Activated CD8-positive, alpha-beta memory T cell treated with anti-CD3 and anti-CD28 coated beads, Interleukin-2, amount 50 U/mL, for 1 hour (primary cell): Measurements from ENCODE around the gene FLRT1.

ENCODE experiments used
- DNase-seq: peaks from one replicate; pipeline ENCODE4 v3.0.0-alpha.2; 2020; ENCODE audit errors: extremely low read depth

Gene FLRT1

DNA sequence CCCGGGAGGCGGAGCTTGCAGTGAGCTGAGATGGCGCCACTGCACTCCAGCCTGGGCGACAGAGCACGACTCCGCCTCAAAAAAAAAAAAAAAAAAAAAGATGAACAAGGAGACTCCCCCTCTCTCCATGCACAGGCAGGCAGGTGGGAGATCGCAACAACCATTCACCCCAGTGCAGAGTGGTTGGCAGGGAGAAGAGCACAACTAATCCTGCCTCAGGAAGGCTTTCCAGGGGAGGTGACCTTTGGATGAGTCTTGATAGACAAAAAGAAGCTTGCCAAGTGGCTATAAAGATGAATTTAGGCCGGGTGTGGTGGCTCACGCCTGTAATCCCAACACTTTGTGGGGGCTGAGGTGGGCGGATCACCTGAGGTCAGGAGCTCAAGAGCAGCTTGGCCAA lies 30.0 kb downstream of the FLRT1 start:
- no peak for DNase-seq

DNA sequence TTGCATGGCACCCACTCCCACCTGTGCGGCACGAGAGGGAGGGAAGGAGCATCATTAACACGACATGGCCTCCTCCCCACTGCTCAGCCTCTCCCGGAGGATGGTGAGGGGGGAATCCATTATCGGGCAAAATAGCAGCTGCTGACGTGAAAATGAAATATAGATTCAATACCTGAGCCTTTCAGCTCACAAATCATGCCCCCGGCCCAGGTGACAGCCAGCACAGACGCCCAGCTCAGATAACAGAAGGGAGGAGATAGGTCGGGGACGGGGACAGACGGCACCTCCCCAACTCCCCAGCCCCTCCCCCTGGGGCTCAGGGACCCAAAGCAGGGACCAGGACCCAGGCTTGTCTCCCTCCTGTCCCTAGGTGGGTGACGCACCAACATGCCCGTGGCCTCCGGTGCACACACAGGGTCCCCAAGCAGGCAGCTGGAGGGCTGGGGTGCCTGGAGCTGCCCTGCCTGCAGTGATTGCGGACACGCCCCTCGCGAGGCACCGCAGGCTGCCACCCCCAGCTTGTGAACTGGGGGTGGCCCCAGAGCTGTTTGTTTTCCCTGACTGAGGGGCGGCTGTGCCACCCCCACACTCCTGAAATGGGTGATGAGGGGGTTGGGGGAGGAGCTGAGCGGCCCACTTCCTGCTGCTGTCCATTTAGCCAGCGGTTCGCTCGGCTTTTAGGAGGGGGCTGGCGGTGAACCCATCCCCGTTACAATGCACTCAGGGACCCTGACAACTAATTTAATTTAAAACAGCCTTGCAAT lies 31.7 kb downstream of the FLRT1 start:
- DNase-seq: no peak

DNA sequence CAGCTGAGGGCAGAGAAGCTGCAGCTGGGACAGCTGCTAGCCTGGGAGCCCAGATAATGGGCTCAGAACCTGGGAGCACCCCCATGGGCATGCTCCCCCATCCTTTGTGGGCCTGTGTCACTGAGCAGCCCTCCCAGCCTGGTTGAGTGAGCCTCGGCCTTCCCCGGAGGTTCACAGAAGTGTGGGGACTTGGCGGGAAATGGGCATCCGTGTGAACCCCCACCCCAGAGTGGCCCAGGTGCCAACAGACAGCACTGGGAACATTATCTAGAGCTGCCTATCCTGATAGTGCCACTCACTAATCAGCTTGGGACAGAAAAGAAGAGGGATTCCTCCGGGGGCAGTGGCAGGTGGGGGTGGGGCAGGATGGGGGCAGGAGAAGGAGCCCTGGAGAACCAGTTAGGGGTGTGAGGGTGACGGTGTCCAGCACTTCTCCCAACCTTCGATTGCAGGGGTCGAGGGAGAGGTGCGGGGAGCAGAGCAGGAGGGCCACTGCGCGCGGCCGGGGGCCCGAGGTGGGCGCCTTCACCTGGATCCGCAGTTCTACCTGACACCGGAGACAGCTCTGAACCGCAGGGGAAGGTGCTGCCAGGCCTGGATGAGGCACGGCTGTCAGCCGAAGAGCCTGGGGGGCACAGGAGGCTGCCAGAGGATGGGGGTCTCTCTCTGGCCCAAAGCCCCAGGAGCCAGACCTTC lies 33.1 kb downstream of the FLRT1 start:
- no peak for DNase-seq

DNA sequence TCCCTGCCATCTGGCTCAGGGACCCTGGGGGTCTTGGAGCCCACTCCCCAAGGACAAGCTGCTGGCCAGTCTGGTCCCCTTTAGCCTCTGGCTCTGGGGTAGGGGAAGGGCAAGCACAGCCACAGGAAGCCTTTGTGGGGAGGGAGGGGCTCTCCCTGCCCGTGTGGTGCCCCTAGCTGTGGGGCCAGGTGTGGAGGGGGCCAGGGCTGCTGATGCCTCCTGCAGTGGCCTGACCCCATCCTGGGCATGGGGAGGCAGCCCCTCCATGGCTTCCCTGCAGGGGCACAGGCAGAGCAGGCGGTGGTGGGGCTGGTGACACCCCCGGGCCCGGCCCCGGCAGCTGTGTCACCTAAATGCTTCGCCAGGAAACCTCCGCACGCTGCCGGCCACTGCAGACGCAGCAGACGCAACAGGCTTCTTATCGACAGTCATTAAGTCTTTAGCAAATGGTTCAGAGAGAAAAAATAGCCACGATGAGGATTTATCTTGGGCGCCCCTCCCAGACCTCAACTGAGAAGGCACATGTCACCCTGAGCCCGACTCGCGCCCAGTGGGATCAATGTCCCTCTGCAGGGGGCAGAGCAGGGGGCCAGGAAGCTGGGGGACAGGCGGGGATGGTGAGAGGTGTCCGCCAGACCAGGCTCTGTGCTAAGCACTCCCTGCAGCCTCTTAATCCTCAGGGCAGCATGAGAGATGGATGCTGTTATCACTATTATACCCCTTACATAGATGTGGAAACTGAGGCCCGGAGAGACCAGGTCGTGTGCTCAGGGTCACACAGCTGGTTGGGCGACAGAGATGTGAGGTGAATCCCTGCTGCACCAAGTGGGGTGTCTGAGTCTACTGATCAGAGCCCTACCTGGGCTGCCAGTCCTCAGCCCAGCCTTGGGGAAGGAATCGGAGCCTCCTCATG lies 33.9 kb downstream of the FLRT1 start:
- no peak for DNase-seq

DNA sequence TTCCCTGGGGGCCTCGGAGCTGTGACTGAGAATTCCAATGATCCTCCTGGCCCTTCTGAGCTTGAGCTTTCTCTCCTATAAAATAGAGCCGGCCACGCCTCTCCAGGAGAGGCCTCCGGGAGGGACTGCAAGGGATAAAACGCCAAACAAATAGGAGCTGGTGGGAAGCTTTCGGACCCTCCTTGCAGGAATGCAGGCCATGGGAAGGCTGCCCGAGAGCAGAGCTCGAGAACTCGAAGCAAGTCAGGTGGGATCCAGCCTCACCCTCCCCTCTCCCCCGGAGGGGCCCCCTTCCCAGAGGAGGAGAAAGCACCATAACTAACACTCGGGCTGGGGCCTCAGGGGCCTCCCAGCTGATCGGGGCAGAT lies 34.6 kb downstream of the FLRT1 start:
- DNase-seq: no peak

DNA sequence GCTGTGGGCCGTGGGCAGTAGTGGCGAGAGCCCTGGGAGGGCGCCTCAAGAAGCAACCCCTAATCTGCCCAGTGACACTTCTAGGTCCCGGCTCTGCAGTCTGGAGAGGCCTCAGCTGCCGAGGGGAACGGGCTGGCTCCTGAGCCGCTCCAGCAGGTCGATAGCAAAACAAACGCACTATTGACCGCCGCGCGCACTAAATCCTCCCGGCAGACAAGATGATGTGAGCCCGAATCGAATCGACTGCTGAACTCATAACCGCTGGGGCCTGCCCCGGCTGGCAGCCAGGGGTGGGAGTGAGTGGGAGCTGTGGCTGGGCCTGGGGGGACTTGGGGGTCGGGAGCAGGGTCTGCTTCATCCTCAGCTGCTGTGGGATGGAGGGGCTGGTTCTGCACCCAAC lies 36.1 kb downstream of the FLRT1 start:
- no peak for DNase-seq

DNA sequence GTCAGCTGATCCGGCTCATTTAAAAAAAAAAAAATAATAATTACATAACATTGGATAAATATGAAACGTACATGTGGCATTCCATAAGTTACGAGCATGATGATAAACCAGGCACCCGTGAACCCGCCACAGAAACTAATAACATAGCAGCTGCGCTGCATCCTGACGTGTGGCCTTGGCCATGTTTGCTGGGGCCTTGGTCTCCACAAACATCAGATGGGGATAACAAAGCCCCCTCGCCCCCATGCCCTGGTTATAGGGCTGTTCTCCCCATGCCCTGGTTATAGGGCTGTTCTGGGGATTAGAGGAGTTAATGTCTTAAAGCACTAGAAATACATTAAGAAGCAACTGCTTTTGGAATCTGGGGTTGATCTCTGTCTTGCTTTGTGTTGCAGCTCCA lies 36.7 kb downstream of the FLRT1 start:
- no peak for DNase-seq

DNA sequence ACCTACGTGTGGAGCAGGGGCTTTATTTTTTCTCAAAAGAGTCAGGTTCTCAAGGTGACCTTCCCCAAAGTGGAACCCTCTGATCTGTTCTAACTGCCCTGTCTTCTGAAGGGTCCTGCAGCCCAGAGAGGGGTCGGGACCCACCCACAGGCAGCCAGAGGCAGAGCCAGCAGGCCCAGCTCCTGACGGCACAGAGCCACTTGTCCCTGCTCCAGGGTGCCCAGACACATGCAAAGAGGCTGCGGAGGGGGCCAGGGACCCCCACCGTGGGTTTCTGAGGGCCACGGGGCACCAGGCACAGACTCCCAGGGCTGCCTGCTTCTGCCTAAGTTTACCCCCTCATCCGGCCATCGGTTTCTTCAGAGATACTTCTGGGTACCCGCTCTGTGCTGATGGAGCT lies 37.1 kb downstream of the FLRT1 start:
- no peak for DNase-seq

DNA sequence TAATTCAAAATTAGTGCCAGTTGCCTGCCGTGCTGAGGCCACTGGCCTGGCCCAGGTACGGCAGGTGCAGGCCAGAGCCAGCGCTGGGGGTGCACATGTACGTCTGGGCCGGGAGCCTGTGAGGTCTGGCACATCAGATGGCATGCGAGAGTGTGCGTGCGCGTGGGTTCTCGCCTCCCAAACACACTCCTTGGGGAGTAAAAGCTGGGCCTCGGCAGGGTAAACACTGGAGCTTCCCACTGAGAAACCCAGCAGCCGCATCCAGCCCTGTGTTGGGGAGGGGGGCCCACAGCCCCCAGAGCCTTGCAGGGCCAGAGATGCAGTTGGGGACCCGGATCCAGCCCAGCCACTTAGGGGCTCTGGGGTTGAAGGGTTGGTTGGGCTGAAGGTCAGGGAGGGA lies 37.8 kb downstream of the FLRT1 start:
- no peak for DNase-seq

DNA sequence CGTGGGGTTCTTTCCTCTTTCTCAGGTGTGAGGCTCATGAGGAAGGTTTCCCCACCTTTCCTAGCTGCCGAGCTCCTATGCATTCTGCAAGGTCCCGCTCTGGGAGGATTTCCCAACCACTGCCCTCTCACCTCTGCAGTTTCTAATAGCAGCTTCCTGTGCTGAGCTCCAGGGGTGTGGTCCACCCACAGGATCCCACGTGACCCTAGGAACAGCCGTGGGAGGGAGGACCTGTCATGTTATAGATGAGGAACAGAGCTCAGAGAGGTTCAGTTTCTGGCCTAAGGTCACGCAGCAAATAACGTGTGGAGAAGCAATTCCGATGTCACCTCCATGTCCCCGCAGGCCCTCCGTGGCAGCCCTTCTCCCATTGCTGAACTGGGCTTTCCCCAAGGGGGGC lies 38.5 kb downstream of the FLRT1 start:
- no peak for DNase-seq

DNA sequence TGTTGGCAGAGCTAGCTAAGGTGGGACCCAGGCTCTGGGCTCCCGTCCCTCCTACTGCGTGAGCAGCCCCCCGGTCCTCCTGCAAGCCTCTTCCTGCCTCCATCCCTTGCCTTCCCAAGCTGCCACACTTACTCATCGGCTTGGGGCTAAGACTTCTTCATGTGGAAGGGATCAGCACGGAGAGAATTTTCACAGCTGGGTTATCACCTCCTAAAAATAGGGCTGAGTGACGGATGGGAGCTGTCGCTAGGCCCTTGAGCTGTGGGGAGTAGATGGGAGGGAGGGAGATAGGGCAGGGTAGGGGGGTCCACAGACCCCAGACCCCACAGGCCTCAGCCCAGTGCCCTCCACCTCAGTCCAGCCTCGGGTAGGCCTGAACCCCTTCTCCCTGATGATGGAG lies 41.0 kb downstream of the FLRT1 start:
- no peak for DNase-seq

DNA sequence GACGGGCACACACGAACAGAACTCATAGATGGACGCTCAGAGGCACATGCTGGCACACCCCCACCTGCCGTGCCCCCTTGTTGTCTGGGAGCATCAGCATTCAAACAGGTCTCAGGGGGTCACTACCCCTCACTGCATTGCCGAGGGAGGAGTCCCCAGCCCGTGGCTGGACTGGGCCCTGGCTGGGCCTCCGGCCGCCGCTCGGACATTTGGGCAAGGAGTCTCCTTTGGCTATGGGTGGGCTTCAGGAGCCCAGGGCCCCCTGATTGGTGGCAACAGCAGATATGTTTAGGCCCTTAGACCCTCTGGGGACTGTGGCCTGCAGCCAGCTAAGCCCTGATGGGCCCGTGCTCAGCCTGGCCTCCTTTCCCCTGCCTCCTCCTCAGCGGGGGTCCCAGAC lies 41.9 kb downstream of the FLRT1 start:
- no peak for DNase-seq

DNA sequence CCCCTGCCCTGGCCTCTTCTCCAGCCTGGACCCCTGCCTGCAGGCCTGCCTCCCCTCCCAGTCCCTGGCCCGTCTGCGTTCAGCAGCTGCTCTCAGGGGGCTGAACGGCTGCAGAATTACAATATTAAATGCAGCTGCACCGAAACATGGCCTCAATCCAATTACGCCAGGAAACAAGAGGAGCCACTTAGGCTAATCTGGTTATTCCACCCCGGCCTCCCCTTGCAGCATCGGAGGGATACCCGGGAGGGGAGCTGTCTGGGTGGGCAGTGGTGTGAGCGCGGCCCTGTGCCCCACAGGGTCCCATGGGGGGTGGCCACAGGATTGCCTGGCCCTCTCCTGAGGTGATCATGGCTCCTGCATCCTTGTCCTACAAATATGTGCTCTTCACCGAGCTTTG lies 42.6 kb downstream of the FLRT1 start:
- no peak for DNase-seq

DNA sequence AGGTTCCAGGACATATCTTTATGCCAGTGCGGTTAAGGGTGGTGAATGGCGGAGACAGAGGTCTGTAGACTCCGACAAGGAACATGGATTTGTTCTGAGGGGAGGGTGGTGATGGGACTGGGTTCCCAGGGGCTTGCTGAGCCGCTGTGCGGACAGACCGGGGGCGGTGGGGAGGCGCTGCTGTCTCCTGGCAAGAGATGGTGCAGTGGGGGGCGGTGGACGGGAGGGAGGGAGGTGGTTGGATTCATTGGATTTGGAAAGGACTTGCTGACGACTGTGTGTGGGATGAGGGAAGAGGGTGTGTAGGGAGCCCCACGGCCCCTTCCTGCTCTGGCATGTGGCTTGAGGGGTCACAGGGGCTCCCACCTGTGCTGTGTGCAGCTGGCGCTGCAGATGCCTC lies 43.2 kb downstream of the FLRT1 start:
- DNase-seq: no peak

DNA sequence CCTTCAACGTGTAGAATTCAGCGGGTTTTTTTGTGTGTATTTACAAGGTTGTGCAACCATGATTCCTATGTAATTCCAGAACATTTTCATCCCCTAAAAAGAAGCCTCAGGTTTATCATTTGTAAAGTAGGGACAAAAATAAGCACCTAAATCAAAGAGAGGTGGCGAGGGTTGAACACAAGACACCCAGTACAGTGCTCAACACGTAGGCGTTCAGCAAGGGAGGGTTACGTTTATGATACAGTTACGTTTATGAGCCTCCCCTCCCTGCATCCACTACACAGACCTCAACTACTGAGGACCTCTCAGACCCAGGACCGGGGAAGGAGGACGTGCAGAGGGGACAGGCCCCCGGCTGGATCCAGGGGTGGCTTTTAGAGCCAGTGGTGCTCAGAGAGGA lies 44.7 kb downstream of the FLRT1 start:
- no peak for DNase-seq

DNA sequence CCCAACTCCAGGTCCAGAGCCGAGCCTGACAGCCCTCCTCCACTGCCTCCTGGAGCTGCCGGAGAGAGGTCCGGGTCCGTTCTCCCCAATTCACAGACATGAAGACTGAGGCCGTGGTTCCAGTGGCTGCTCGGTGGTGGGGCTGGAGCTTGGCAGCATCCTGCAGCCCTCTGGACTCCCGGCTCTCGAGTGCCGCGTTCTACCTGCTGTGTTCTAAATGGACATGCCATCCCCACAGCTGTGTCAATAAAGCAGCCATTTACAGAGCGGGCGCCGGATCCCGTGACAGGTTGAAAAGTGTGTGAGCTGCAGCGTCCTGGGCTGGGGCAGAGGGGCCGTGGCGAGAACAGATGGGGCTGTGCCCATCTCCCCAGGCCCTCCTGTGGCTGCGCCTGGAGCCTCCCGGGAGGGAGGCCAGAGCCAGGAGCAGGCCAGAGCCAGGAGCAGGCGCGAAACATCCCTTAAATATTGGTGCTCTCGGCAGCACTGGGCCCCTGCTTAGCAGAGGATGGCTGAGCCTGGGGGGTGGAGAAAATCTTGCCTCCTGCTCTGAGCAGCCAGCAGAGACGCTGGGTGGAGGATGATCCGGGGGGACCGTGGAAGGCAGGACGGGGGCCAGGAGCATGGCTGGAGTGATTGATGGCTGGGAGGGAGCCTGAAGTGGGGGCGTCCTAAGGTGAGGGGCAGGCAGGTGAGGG lies 46.2 kb downstream of the FLRT1 start:
- no peak for DNase-seq

DNA sequence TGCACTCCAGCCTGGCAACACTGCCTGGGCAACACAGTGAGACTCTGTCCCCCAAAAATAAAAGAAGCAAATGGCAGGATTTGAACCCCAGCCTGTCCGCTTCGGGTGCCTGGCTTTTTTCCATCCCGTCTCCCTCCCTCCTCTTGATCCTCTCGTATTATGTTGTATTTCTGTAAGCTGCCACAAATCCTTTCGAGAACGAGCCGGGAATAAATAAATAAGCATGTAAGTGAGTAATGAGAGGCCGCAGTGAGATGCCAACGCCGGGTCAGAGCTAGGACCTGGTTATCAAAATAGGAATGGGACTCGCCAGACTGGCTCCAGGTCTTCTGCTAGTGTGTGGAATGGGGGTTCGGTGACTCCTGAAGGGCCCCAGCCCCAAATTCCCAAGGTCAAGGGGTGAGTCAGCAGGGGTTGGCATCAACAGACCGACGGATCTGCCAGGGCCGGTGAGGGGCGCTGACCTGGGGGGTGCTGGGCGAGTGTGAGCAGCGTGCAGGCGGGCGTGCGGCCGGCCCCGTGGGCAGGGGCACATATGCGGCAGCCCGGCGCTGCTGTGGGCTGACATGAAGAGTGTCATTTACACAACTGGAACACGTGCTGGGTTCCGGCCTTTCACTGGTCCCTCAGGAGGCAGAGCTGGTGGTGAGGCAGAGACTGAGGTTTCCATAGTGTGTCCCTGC lies 47.8 kb downstream of the FLRT1 start:
- no peak for DNase-seq

DNA sequence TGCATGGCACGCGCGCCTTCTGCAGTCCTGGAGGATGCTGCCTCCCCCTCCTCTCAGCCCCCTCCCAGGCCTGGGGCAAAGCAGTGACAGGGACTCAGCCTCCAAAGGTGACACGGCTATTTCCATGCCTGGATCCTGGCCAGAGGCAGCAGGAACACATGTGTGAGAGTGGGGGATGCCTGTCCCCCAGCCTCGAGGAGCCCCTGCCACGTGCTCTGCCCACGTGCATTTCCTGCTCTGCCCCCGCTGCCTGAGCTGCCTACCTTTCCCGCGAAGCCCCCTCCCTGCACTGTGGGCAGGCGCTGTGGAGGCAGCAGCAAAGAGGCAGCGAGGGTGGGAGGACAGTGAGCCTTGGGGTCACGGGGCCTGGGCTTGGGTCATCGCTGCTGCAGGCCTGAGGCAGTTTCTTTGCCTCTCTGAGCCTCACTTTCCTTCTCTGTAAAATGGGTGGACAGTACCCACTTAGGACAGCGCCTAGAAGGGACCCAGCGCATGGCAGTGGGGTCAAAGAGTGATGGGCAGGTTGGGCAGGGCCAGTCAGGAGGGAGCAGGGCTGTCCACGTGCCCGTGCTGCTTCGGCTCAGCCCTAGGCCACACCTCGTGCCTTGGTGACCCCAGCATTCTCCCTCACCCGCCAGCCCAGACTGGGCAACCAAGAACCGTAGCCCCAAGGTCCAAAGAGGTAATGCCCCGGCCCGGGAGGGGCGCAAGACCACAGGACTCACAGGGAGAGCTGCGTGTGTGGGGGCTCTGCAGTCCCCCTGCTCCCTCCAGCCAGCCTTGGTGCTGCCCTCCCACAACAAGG lies 48.6 kb downstream of the FLRT1 start:
- no peak for DNase-seq

DNA sequence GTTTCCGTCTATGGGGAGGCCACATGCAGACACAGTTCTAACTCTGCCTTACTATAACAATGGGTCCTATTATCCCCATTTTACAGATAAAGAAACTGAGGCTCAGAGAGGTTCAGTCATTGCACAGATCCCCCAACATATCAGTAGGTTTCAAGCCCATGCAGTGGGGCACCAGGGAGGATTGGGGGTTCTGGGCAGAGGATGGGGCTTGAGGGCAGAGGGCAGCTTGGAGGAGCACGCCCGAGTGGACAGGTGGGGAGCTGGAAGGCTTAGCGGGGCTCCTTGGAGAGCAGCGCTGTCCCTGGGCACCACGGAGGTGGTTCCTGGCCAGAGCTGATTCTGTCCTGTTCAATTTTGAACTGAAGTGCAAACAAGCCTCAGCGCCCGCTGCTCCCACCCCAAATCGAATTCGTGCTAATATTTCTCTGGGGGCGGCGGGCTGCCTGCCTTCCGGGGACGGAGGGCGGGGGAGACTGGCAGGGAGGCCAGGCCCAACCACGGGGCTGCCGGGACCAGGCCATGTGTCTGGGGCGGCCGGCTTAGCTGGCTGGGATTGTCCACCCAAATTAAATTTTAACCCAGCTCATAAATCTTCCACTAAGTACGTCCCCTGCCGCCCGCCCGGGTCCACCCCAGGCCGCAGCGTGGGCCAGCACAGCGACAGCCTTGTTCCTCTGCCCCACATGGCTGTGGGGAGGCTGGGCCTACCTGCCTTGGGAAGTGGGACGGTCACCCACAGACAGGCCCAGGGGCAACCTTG lies 49.4 kb downstream of the FLRT1 start:
- DNase-seq: no peak
